T47D (cell line): ENCODE data around the gene CASK.

Experiments used
- DNase-seq, 2 experiments: peaks; one replicate each; pipeline versions ENCODE4 v3.0.0 to v3.0.0-alpha.2; 2011 to 2012; ENCODE audit warnings: low read depth in 1 of 2, low spot score in 1 of 2
- JUND ChIP-seq: IDR thresholded peaks from 2 replicates; pipeline ENCODE4 v1.6.1; 2012; ENCODE audit warnings: low read depth
- in situ Hi-C: cut with HindIII; loops from 2 replicates; pipeline ENCODE4 v1.10.0; 2016; ENCODE audit warnings: low sequenced_read_pairs, low pct_unique_long_range_greater_than_20kb

The CASK gene

DNA sequence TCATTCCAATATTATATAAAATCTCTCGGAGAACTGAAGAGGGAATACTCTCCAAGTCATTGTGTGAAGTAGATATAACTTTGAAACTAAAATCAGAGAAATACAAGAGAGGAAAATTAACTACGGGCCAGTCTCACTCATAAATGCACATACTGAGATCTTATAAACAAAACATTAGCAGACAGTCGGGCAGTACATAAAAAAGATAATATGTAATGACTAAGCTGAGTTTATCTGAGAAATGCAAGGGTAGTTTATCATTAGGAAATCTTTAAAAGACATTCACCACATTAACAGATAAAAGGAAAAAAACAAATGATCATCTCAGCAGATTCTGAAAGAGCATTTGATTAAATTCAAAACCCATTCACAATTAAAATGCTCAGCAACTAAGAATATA lies 359.5 kb downstream of the CASK start:
- DNase-seq: no peak
- in situ Hi-C loops: no loop called here
- TF ChIP-seq JUND: no peak

DNA sequence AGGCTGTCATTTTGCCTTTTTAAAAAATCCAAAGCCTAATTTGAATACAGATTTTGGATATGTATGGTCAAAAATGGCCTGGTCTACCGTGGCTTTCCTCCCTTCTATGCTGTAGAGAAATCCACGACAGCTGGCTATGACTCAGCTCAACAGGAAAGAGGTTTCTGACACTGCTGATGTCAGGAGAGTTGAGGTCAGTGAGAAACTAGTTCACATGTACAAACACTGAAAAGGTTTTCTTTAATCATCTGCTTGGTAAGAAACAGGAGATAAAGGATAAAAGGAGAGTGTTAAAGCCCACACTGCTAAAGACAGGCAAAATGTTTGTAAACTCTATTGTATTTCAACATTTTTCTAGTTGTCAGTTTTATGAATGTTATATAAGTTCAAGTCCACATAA lies 362.3 kb downstream of the CASK start:
- TF ChIP-seq JUND: no peak
- in situ Hi-C loops: no loop called here
- no peak for DNase-seq

DNA sequence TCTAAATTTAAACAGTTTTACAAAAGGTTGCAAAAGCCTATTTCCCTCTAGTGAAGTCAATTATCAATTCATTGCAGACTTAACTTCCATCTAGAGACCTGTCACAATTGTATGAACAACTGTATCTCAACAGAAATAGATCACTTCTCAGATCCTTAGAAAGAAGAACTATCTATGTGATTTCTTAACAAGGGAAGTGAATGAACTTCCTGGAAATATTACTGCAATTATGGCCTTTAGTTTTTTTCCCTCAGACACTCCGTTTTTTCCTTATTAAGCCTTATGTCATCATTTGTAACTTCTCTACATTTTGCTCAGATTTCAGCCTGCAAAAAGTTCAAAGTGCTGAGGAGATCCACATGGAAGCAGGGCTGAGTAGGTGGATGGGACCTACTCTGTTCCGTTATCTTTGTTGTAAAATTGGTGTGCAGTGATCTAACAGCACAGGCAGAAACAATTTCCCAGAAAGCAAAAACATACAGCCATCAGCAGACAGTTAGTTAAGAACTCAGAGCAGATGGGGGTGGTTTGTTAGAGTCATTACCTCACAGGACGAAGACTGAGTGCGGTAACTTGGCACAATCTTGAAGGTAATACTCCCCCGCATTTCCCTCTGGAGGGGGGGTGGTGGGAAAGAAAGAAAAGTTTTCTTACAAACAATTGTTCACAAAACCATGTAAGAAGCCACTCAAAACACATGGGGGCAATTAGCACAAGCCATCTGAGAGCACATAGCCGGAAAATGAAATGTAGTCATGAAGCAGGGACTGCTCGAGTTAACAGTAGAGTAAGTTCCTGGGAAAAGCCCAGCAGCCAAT lies 363.9 kb downstream of the CASK start:
- no peak for DNase-seq
- in situ Hi-C loops: no loop called here
- no peak for TF ChIP-seq JUND

DNA sequence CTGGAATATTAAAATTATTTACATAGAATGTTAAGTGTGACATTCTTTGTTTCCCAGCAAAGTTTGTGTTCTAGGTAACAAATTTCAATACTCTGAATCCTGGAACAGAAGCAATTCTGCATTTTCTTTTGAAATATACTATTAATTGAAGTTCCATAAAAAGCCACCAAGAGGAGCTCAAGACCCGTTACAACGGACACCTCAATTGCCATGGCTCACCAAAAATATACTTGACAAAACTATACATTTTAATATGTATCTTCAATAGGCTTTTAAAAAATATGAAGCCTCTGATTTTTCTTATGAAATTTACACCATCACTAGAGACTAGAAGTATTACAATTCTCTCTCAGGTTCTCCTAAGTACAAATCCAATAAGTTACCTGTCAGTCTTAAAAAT lies 364.8 kb downstream of the CASK start:
- peak in 1 of 2 experiments; percentile 15 for DNase-seq
- in situ Hi-C loops: no loop called here

DNA sequence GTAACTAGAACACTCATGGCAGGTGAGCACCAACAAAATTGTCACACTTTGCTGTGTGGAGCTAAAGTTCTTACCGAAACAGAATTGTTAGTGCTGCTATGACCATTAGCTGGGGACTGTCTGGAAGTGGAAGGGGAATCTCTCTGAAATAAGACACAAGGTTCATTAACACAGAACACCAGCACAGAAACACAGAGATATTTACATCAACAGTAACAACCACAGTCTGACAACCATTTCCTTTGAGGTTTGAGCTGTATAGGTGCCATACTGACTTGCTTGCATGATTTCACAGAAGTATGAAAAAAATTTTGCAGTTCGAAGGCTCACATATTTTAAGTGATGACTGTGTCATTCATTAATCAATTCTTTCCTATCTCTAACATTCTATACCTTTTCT lies 366.4 kb downstream of the CASK start:
- no peak for DNase-seq
- no peak for TF ChIP-seq JUND
- in situ Hi-C loops: no loop called here

More for the DNA sequence above, 364.8 kb downstream of the CASK start:
- TF ChIP-seq JUND: no peak

DNA sequence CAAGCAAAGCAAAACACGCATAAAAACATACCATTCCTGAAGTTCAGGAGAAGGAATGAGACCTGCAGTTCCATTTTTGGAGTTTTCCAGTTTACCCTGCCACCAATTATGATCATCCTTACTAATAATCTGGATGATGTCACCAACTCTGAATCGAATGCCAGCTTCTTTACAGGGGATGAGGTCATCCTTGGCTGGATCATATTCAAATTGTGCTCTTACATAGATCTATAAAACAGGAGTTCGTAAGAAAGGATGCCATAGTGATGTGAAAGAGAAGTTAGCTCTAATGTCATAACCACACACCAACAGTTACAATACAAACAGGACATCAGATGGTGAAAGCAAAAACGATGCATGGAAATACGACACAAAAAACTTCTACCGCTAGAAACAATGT lies 369.7 kb downstream of the CASK start:
- no peak for TF ChIP-seq JUND
- in situ Hi-C loops: no loop called here
- DNase-seq: no peak

DNA sequence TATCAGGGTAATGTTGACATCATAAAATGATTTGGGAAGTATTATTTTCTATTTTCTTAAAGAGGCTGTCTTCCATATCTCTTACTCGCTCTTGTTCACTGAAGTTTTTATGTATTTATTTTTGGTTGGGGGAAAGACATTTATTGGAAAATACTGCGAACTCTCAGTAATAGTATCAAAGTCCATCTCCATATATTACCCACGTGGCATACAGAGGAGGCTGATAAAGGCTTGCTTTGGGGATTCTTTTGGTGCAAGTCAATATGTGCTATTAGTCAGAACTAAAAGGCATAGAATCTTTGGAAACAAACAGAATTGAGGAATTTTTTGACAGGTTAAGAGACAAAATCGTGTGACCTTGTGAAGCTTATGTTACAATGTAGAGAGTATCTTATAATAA lies 374.9 kb downstream of the CASK start:
- no peak for DNase-seq
- TF ChIP-seq JUND: no peak
- in situ Hi-C loops: no loop called here

DNA sequence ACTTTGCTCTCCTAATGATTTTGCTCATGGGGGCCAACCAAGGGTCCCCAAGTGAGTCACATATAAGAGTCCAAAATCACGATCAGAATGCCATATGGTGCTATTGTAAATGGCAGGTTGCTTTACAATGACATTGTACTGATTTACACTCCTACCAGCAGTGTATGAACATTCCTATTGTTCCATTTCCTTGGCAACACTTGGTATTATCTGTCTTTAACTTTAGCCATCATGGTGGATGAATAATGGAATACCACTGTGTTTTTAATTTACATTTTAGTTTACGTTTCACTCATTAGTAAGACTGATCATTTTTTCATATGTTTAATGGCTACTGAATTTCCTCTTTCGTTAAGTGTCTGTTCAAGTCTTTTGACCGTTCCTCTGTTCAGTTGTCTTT lies 379.7 kb downstream of the CASK start:
- no peak for DNase-seq
- in situ Hi-C loops: no loop called here
- TF ChIP-seq JUND: no peak

DNA sequence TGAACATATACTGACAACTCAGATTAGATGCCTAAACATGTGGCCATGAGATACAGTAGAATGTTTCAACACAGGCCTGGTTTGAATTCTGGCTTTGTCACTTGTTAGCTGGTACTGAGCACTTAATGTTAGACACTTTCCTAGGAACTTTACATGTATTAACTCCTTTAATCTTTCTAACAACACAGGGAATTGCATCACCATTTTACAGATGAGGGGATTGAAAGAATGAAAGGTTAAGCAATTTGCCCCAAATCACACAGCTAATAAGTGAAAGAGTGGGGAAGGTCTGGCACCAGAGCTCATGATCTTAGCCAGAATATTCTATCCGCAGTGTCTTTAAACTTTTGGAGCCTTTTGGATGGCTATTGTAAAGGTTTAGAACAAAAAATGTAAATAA lies 380.3 kb downstream of the CASK start:
- DNase-seq: no peak
- in situ Hi-C loops: no loop called here
- TF ChIP-seq JUND: no peak

DNA sequence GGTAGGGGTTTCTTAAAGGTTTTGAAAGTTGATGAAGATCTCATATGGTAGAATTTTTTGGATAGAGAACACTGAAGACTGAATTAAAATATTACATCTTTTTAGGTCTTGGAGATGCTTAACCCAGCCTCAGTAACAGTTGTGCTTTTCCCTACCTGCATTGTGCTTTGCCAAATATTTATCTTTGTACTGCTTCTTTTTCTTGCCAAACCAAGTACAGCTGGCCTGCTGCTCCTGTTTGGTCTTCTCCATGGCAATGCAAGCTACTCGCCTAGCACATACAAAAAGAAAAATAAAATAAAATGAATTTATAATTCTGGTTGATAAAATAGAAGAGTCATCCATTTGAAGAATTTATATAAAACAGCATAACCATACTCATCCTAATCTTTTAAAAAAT lies 380.8 kb downstream of the CASK start:
- in situ Hi-C loops: no loop called here
- DNase-seq: peak in 1 of 2 experiments; percentile 50
- TF ChIP-seq JUND: no peak

DNA sequence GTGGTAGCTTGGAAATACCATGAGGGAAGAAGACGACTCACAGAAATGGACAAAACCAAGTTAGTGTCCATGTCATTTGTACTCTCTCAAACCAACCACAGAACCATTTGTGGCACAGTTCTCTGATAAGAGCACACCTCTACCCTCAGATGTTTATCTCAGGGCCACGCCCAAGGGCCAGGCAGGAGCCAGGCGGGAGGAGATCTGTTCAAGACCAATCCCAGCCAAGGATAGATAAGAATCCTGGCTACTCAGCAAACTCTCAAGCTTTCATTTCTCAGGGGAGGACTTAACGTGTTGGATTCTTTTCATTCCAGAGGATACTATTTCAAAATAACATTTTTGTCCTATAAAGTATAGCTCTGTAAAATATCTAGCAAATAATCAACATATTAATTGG lies 381.2 kb downstream of the CASK start:
- DNase-seq: peak in 1 of 2 experiments; percentile 2
- in situ Hi-C loops: no loop called here
- TF ChIP-seq JUND: no peak

DNA sequence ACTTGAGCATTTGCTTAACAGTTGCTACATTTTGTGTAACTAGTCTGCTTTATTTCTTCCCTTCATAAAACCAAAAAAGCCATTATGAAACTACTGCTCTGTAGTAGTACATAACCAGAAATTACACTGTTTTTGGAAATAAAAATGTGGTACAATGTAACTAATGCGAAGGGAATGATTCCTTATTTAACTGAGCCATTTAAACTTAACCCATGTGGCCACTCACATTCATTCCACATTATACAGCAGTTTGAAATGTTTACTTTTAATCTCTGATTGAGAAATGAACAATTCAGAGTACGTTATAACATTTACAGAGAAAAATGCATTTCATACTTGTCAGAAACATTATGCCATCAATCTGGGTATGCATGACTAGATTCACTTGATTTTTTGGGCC lies 382.0 kb downstream of the CASK start:
- DNase-seq: no peak
- in situ Hi-C loops: no loop called here
- no peak for TF ChIP-seq JUND

DNA sequence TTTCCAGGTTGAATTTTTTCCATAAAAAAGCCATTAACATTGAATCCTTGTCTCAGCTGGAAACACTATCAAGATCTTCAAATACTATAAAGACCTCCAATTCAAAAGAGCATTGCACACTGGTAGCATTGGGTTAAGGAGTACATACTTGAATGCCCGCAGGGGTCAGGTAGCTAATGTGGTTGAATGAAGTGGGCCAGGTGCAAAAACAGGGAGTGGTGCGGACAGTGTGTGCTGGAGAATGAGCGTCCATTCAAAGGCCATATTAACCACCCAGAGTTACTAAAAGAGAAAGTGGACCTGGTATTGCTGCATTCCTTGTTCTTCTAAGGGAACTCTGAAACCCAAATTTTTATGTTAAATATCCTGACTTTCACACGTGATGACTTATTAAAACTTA lies 384.6 kb downstream of the CASK start:
- in situ Hi-C loops: no loop called here
- no peak for TF ChIP-seq JUND
- DNase-seq: no peak

DNA sequence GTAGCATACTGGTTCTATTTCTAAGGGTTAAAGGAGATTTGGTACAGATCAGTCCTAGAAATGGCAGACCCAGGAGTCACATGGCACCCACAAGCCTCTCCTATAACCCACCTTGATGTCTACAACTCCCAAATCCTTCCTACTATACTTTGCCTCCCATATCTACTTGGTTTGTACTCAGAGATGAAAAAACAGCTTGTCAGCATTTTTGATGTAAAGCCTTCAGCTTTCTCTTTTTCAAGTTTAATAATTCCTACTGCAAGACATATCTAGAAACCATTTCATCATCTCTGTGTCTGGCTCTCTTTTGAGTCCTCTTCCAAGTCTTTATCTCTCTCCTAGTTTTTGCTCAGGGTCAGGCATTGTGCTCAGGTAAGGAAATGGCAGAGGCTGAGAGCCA lies 393.3 kb downstream of the CASK start:
- no peak for TF ChIP-seq JUND
- DNase-seq: no peak
- in situ Hi-C loops: no loop called here
